Panc1 (cell line): Measurements from ENCODE around the gene GLT8D2. TPM values are rescaled to one million over a fixed set of nuclear protein-coding genes. Genes with fewer than 3 reads are reported as not detected.

Experiments
- ATAC-seq: fragments of 200-7000 bp; cut with Tn5 transposase; 2 replicates; pipeline ENCODE4 v1.9.1; 2020; ENCODE audit warnings: mild to moderate bottlenecking, moderate library complexity
- BruUV-seq: library from RNA; stranded (reverse); fragments of 400-500 nt; replicated peaks from 2 replicates; lab custom pipeline; 2021; lab: Mats Ljungman, UMichigan
- CTCF ChIA-PET: fragments of 300-600 bp; sonication (Branson Sonifier 250); formaldehyde crosslinking; loops from one replicate; lab custom pipeline; 2022; ENCODE audit warnings: antibody characterized with exemption; lab: Charles Lee
- POLR2A ChIA-PET: fragments of 300-600 bp; sonication (Branson Sonifier 250); formaldehyde crosslinking; loops from one replicate; lab custom pipeline; 2022; ENCODE audit warnings: antibody characterized with exemption; lab: Charles Lee
- DNase-seq: peaks from one replicate; pipeline ENCODE4 v3.0.0-alpha.2; 2010; ENCODE audit warnings: low read depth, low spot score
- H3K27ac ChIP-seq: 2 replicates; pipeline ENCODE4 v1.5.1; 2011; ENCODE audit warnings: mild to moderate bottlenecking, low read length, inconsistent platforms
- H3K27me3 ChIP-seq: fragments of 200-500 bp; sonication (Bioruptor generic); 2 replicates; pipeline ENCODE4 v1.6.0; 2014; ENCODE audit warnings: low read length, inconsistent platforms; ENCODE audit not compliant: control insufficient read depth, insufficient read depth
- H3K36me3 ChIP-seq: fragments of 200-500 bp; sonication (Bioruptor generic); 2 replicates; pipeline ENCODE4 v1.5.1; 2014; ENCODE audit warnings: inconsistent platforms, mild to moderate bottlenecking, low read length, moderate library complexity; ENCODE audit not compliant: control insufficient read depth, insufficient read depth
- H3K4me1 ChIP-seq: 2 replicates; pipeline ENCODE4 v1.5.1; 2011; ENCODE audit warnings: inconsistent platforms, mild to moderate bottlenecking, low read length, moderate library complexity; ENCODE audit not compliant: control insufficient read depth, insufficient read depth
- H3K4me3 ChIP-seq, 2 experiments: 2 replicates each; pipeline ENCODE4 v1.5.1; 2011 to 2012; ENCODE audit warnings: low read depth in 2 of 2, low read length in 2 of 2, mild to moderate bottlenecking in 2 of 2, inconsistent platforms in 1 of 2, moderate library complexity in 1 of 2
- H3K9me3 ChIP-seq: fragments of 200-500 bp; sonication (Bioruptor generic); 2 replicates; pipeline ENCODE4 v1.5.1; 2014; ENCODE audit warnings: low read depth, mild to moderate bottlenecking, inconsistent platforms, low read length, moderate library complexity; ENCODE audit not compliant: control insufficient read depth, insufficient read depth
- CTCF ChIP-seq: fragments of 450-650 bp; IDR thresholded peaks from 2 replicates; pipeline ENCODE4 v1.5.1; 2017; ENCODE audit warnings: mild to moderate bottlenecking
- POLR2AphosphoS5 ChIP-seq: IDR thresholded peaks from 2 replicates; pipeline ENCODE4 v1.6.1; 2012; ENCODE audit warnings: mild to moderate bottlenecking, low read depth, low read length, moderate library complexity
- SIN3A ChIP-seq: IDR thresholded peaks from 2 replicates; pipeline ENCODE4 v1.6.1; 2012; ENCODE audit warnings: low read depth, mild to moderate bottlenecking, low read length, moderate library complexity, borderline replicate concordance; ENCODE audit not compliant: insufficient read depth
- TCF7L2 ChIP-seq: IDR thresholded peaks from 2 replicates; pipeline ENCODE4 v1.6.1; 2011; ENCODE audit warnings: mild to moderate bottlenecking, low read depth, low read length, inconsistent platforms
- in situ Hi-C: cut with HindIII; loops from 2 replicates; pipeline ENCODE4 v1.10.0; 2016; ENCODE audit warnings: low sequenced_read_pairs, low pct_unique_long_range_greater_than_20kb
- intact Hi-C: fragments of 100-400 bp; cut with micrococcal nuclease; formaldehyde crosslinking; loops from one replicate; pipeline ENCODE4 v1.10.0; 2022; ENCODE audit not compliant: unreplicated experiment
- total RNA-seq: library from RNA; stranded (reverse); gene quantifications from one replicate; pipeline ENCODE4 v1.2.1, GENCODE V29; 2021; ENCODE audit not compliant: unreplicated experiment
- TF ChIP-seq, protein P1 (sequence below), 2 experiments: IDR thresholded peaks; 2 replicates each; pipeline ENCODE4 v1.6.1; 2011 to 2012; ENCODE audit warnings: low read depth in 2 of 2, control low read depth in 1 of 2, low read length in 1 of 2, mild to moderate bottlenecking in 1 of 2, moderate library complexity in 1 of 2; ENCODE audit not compliant: insufficient read depth in 1 of 2

GLT8D2 gene
- total RNA-seq, 1 experiment from 2014 or later: 0.54 TPM

DNA sequence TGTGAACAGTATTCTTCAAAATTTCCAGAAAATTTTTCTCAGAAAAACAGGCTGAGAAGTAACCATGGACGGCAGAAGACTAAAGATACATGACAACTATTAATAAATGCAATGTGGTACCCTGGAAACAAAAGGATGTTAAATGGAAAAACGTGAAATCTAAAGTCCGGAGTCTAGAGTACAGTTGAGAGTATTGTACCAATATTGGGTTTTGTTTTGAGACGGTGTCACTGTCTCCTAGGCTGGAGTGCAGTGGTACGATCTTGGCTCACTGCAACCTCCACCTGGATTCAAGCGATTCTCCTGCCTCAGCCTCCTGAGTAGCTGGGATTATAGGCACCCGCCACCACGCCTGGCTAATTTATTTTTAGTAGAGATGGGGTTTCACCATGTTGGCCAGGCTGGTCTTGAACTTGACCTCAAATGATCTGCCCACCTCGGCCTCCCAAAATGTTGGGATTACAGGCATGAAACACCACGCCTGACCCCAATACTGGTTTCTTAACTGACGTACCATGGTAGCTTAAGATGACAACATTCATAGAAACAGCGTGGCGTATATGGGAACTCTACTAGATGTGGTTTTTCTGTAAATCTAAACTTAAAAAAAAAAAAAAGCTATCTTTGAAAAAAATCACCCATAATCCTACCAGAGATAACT, 101.1 kb downstream of the GLT8D2 start:
- CTCF ChIA-PET: no interaction called here
- H3K27me3 ChIP-seq: no peaks in the 10 kb centered on the region
- H3K4me1 ChIP-seq: no peaks in the 10 kb centered on the region
- TF ChIP-seq POLR2AphosphoS5 (0 out of 2 replicates have a peak, but pooled peaks have one; percentile 34), CTCF (no peak), SIN3A (no peak)
- intact Hi-C loops: no loop called here
- no peaks in the 10 kb centered on the region for H3K9me3 ChIP-seq
- ATAC-seq (no peak), DNase-seq (no peak)
- POLR2A ChIA-PET: interaction anchor here (0.6 kb wide), 1 partner anchor 13 kb away, joined by 3 read pairs; no protein-coding TSS in a partner anchor
- H3K4me3 ChIP-seq: no peak overlapping the region
- in situ Hi-C loops: no loop called here
- H3K27ac ChIP-seq: no peak overlapping the region
- BruUV-seq: no TSS peak
- peaks cover 66% of the 10 kb centered on the region for H3K36me3 ChIP-seq

GRCh38 chr12:103947871-103948555, 102.0 kb downstream of the GLT8D2 start:
- CTCF ChIA-PET: no interaction called here
- no peaks in the 10 kb centered on the region for H3K4me1 ChIP-seq
- in situ Hi-C loops (no loop called here), intact Hi-C loops (no loop called here)
- TF ChIP-seq, protein P1, sequence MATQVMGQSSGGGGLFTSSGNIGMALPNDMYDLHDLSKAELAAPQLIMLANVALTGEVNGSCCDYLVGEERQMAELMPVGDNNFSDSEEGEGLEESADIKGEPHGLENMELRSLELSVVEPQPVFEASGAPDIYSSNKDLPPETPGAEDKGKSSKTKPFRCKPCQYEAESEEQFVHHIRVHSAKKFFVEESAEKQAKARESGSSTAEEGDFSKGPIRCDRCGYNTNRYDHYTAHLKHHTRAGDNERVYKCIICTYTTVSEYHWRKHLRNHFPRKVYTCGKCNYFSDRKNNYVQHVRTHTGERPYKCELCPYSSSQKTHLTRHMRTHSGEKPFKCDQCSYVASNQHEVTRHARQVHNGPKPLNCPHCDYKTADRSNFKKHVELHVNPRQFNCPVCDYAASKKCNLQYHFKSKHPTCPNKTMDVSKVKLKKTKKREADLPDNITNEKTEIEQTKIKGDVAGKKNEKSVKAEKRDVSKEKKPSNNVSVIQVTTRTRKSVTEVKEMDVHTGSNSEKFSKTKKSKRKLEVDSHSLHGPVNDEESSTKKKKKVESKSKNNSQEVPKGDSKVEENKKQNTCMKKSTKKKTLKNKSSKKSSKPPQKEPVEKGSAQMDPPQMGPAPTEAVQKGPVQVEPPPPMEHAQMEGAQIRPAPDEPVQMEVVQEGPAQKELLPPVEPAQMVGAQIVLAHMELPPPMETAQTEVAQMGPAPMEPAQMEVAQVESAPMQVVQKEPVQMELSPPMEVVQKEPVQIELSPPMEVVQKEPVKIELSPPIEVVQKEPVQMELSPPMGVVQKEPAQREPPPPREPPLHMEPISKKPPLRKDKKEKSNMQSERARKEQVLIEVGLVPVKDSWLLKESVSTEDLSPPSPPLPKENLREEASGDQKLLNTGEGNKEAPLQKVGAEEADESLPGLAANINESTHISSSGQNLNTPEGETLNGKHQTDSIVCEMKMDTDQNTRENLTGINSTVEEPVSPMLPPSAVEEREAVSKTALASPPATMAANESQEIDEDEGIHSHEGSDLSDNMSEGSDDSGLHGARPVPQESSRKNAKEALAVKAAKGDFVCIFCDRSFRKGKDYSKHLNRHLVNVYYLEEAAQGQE (IDR thresholded peaks at IDR 0.05; ENCODE audit: insufficient read depth in 1 of 2, low read depth in 2 of 2, low read length in 1 of 2): no peak
- TF ChIP-seq POLR2AphosphoS5: no peak
- TF ChIP-seq SIN3A: no peak
- TF ChIP-seq TCF7L2: no peak
- TF ChIP-seq CTCF: no peak
- no peak overlapping the region for H3K27ac ChIP-seq
- no peaks in the 10 kb centered on the region for H3K27me3 ChIP-seq
- no peak for ATAC-seq
- no peak for DNase-seq
- peaks cover 68% of the 10 kb centered on the region for H3K36me3 ChIP-seq
- BruUV-seq: no TSS peak
- H3K4me3 ChIP-seq: no peak overlapping the region
- POLR2A ChIA-PET: no interaction called here
- no peaks in the 10 kb centered on the region for H3K9me3 ChIP-seq
